Fibroblast of gingiva (primary cell): ENCODE data around the gene SBNO1.
"Not testable (repeated sequence)": the region's sequence is repeated elsewhere in the genome, so short reads cannot be mapped to it uniquely, and the experiment has no call there.

Experiments
- DNase-seq: peaks from one replicate; pipeline ENCODE4 v3.0.0-alpha.2; 2011; ENCODE audit warnings: low read depth

SBNO1 gene

GRCh38 chr12:123364532-123365024 is at the start of gene SBNO1:
Gene SBNO1 (minus strand): TSS chr12:123364847. CDS start chr12:123350441, 14,406 bp downstream.
- DNase-seq: peak; percentile 85

- DNase-seq: no peak
Measured at GRCh38 chr12:123410041-123410412, 45.4 kb upstream of the SBNO1 start.

GRCh38 chr12:123409284-123410040 is 44.8 kb upstream of the SBNO1 start:
- DNase-seq: not testable (repeated sequence)

- not testable (repeated sequence) for DNase-seq
Measured at GRCh38 chr12:123408619-123409018, 44.0 kb upstream of the SBNO1 start.

GRCh38 chr12:123407934-123408333 is 43.3 kb upstream of the SBNO1 start:
- not testable (repeated sequence) for DNase-seq

- not testable (repeated sequence) for DNase-seq
Measured at GRCh38 chr12:123407269-123407668, 42.6 kb upstream of the SBNO1 start.

GRCh38 chr12:123404581-123404980 is 39.9 kb upstream of the SBNO1 start:
- no peak for DNase-seq

- DNase-seq: no peak
Measured at GRCh38 chr12:123401753-123402683, 37.4 kb upstream of the SBNO1 start.

- DNase-seq: no peak
Measured at GRCh38 chr12:123399255-123399617, 34.6 kb upstream of the SBNO1 start.

GRCh38 chr12:123398550-123399254 is 34.1 kb upstream of the SBNO1 start:
- peak; percentile 90 for DNase-seq

GRCh38 chr12:123398177-123398549 is 33.5 kb upstream of the SBNO1 start:
- DNase-seq: no peak

- no peak for DNase-seq
Measured at GRCh38 chr12:123397400-123397799, 32.8 kb upstream of the SBNO1 start.

- no peak for DNase-seq
Measured at GRCh38 chr12:123396954-123397353, 32.3 kb upstream of the SBNO1 start.

GRCh38 chr12:123396543-123396942 is 31.9 kb upstream of the SBNO1 start:
- DNase-seq: no peak

GRCh38 chr12:123395236-123395635 is 30.6 kb upstream of the SBNO1 start:
- DNase-seq: no peak

- DNase-seq: peak; percentile 85
Measured at GRCh38 chr12:123393747-123394146, 29.1 kb upstream of the SBNO1 start.

- peak; percentile 72 for DNase-seq
Measured at GRCh38 chr12:123391546-123392343, 27.1 kb upstream of the SBNO1 start.

GRCh38 chr12:123390498-123391426 is 26.1 kb upstream of the SBNO1 start:
- DNase-seq: no peak

- no peak for DNase-seq
Measured at GRCh38 chr12:123389560-123390351, 25.1 kb upstream of the SBNO1 start.
